Amniotic stem cell (primary cell): ENCODE data around the gene CTRB2.
"Not testable (repeated sequence)": the region's sequence is repeated elsewhere in the genome, so short reads cannot be mapped to it uniquely, and the experiment has no call there.

ENCODE experiments used
- DNase-seq: peaks from one replicate; lab custom pipeline; 2025; lab: John Stamatoyannopoulos, UW

CTRB2 gene

DNA sequence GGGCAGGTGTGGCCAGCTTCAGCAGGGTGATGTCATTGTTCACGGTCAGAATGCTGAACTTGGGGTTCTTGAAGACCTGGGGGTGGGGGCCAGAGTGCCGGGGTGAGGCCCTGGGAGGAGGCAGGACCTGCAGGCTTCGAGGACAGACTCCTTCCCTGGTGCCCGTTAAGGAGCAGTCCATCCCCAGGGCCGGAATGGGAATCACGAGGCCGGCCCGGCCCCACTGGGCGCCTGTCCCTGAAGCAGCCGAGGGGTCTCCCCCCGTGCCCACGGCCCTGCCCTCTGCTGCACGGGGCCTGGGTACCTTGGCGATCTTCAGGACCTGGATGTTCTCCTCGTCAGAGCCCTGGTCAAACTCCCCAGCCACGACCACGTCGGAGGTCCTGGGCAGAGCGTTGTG lies 1.5 kb downstream of the CTRB2 start:
- not testable (repeated sequence) for DNase-seq

DNA sequence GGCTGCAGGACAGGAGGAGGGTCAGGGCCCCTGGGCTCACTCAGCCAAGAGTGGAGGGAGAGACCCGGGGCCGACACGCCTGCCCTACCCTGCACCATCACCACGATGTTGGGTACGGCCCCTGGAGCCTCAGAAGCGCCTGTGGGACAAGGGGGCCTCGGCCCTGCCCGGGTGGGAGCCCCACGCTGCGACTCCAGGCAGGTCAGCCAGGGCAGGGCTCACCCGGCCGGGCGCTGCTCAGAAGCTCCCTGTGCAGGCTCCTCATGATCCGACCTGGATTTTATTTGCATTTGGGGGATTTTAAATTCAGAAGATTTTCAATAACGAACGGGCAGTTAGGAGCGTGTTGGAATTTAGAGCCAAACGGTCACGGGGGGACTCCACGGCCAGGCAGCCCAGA lies 2.1 kb downstream of the CTRB2 start:
- DNase-seq = not testable (repeated sequence)

GRCh38 chr16:75204410-75204758 lies 2.6 kb downstream of the CTRB2 start:
- no peak for DNase-seq

GRCh38 chr16:75203667-75204409 lies 3.1 kb downstream of the CTRB2 start:
- DNase-seq = no peak

GRCh38 chr16:75203096-75203495 lies 3.9 kb downstream of the CTRB2 start:
- no peak for DNase-seq

GRCh38 chr16:75202069-75202590 lies 4.8 kb downstream of the CTRB2 start:
- no peak for DNase-seq

DNA sequence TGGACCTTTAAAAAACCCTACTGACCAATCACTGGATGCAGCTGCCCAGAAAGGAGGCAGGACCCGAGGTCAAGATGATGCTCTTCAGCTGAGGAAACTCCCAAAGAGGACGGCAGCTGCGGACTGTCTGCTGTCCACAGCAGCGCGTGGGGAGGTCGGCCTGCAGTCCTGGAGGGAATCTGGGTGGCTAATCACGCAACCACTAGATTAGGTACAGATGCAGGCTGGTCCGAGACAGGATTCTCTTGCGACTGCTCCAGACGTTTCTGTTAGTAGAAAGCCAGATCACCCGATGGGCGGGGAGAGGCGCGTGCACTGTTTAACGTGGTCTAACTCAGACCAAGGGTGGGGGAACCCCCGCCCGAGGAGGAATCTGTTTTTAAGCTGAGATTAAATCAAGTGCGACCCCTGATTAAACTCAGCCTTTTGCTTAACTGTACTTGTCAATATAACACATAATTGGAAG lies 8.8 kb downstream of the CTRB2 start:
- DNase-seq = no peak

DNA sequence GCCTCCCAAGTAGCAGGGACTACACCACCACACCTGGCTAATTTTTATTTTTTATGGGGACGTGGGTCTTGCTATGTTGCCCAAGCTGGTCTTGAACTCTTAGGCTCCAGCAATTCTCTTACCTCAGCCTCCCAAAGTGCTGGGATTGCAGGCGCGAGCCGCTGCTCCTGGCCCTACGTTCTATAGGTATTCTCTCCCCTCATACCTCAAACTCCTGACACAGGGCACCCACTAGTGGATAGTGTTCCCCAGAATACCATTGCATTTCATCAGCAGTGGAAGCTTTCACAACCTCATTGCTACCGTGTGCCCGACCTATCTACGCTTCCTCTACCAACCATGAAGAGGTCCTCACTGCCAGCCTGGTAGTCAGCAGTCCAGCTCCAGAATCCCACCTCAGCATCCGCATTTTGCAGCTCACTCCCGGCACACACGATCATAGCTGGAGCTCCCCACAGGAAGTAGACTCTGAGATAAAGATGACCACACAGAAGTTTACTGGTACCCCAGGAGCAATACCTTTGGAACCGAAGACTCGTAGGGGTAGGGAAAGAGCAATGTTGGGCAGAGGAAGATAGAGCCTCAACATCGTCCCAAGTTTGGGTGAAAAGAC lies 9.3 kb downstream of the CTRB2 start:
- DNase-seq = no peak

DNA sequence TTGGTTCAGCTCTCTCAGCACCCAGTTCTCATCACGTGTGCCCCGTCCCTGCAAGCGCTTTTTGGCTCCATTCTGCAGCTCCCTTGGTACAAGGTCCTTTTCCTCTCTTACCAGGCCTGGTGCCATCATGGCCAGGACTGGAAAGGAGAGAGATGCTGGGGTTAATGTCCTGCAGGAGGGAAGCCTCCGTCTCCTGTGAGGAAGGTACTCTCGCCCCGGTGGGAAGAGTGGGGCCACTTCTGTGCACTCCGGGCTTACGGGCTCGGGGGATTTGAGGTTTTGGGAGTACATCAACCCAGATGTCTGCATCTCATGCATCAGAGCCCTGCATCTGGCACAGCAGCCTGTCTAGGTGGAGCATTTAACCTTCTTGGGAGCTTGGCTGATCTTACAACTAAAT lies 10.1 kb downstream of the CTRB2 start:
- no peak for DNase-seq

DNA sequence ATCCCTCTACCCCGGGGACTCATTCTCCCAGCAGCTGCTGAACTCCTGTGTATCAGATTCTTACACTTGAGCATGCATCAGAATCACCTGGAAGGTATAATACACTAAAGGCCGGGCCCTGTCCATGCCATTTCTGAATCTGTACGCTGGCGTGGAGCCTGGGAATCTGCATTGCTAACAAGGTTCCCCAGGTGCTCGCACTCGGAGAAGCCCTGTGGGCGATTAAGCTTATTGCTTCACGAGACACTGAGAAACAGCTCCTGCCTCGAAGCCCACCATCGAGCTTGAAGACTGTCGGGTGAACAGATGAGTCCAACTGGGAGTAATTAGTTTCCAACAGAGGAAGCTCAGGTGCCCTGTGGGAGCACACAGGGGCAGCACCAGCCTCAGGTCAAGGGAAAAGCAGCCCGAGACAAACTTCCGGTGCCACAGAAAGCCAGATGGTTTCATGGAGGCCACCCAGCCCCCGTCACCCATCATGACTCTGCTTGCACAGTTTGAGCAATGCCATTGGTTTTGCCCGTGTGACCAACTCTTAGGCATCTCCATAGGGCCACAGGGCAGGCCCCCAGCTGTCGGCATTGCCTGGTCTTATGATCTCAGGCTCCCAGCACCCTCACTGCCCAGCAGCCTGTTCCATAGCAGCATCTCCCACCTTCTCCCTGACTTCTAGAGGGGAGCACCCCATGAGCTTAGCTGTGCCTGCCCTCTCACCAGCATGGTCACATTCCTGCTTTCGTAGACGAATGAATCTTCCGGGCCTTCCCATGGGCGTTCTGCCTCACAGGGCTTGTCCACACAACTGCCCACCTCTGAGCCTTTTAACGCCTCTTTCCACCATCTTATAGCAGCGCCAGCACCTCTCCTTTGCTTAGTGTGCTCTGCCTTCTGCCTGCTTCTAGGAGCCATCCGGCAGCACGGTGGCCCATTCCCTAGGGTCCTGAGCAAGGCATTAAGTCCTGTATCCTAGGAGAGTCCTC lies 10.9 kb downstream of the CTRB2 start:
- no peak for DNase-seq

DNA sequence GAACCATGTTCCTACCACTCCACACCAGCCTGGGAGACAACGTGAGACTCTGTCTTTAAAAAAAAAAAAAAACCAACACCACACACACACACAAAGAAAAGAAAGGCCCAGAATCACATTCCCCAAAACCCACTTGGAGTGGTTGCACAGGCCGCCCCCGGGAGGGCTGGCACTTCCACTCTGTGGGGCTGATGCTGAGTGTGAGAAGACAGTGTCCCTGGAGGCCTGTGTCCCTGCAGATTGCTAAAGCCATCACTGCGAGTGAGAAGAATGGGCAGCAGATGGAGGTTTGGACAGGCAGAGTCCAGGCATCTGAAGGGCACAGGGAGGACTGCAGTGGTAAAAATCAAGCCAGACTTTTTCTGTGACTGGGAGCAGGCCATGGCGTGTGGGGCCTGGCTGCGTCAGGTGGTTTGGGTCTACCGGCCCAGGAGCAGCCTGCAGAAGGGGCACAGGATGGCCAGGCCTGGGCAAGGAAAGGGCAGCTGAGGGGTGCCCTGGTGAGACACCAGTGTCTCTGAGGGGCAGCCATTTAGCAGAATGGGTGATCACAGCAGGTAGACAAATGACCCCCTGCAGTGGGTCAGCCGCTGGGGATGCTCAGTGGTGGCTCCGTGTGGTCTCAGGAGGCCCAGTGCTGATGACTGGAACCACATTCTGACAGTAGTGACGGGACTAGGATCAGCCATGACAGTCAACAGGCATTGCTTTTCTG lies 13.1 kb downstream of the CTRB2 start:
- no peak for DNase-seq

GRCh38 chr16:75193265-75193650 lies 13.7 kb downstream of the CTRB2 start:
- DNase-seq = no peak

- no peak for DNase-seq
Observed at GRCh38 chr16:75192606-75193264, 14.2 kb downstream of the CTRB2 start.

DNA sequence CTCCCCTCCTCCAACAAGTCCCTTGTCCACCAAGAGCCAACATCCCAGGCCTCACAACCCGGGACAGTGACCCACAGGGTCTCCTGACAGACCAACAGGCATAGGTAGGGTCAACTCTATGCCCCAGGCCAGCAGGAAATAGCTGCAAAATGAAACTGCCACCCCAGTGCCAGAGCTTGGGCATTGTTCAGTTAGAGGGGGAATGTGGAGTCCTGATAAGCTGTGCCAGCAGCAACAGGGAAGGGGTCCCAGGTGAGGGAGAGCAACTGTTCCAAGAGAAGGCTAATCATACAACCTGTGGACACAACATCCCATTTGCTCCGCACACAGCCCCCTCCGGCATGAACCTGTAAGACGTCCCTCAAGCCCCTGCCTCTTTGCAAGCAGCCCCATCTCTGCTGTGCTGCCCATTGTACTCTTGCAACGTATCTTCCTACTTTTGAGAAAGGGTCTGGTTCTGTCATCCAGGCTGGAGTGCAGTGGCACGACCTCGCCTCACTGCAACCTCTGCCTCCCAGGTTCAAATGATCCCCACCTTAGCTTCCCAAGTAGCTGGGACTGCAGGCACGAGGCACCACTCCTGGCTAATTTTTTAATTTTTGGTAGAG lies 17.2 kb downstream of the CTRB2 start:
- no peak for DNase-seq

DNA sequence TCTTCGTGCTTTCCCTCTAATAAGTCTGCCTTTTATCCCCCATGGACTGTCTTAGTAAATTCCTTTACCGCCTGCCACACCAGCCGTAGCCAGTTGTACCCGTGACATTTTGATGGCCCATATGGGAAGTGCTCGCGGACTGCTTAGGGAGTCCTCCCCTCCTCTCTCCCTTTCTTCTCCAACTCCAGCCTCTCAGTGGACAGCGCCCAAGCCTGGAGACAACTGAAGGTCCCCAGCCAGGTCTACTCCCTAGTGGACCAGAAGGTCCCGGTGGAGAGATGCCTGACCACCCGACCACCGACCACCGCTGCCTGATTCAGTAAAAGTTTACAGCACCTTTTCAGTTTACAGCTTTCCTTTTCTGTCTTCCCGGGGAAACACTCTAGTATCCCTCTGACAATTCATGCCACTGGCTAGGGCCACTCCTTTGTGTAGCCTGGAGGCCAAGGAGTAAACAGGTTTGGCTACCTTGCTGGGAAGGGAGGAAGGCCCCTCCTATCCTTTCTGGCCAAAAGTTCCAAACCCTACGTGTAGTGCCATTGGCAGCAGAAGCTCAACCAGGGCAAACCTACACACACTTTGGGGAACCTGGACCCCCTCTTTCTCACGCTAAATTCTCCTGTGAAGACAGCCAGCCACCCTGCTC lies 18.0 kb downstream of the CTRB2 start:
- no peak for DNase-seq

DNA sequence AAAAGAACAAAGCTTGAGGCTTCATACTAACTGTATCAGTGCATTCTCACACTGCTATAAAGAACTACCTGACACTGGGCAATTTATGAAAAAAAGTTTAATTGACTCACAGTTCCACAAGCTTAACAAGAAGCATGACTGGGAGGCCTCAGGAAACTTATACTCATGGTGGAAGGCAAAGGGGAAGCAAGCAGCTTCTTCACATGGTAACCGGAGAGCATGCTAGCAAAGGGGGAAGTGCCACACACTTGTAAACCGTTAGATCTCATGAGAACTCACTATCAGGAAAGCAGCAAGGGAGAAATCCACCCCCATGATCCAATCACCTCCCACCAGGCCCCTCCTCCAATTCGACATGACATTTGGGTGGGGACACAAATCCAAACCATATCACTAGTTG lies 25.3 kb downstream of the CTRB2 start:
- no peak for DNase-seq

DNA sequence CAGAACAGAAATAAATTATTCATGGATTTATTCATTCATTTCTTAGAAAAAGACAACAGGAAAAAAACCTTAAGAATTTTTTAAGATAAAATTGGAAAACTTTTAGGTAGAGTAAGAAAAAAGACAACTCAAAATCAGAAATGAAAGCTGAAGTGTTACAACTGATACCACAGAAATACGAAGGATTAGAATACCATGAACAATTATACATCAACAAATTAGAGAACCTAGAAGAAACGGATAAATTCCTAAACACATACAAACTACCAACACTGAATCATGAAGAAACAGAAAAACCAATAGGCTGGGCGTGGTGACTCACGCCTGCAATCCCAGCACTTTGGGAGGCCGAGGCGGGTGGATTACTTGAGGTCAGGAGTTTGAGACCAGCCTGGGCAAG lies 27.8 kb downstream of the CTRB2 start:
- no peak for DNase-seq

DNA sequence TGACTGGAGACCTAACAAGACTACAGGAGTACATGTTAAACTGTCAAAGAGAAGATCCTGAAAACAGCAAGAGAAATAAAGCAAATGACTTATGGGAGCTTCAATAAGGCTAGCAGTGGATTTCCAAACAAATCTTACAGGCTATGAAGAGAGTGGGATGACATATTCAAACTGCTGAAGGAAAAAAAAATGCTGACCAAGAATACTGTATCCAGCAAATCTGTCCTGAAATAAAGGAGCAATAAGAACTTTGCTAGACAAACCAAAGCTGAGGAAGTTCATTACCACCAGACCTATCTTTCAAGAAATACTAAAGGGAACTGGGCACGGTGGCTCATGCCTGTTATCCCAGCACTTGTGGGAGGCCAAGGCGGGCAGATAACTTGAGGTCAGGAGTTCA lies 30.0 kb downstream of the CTRB2 start:
- DNase-seq = no peak

GRCh38 chr16:75175074-75175473 lies 31.9 kb downstream of the CTRB2 start:
- DNase-seq = no peak

- DNase-seq = no peak
Observed at GRCh38 chr16:75172578-75172977, 34.4 kb downstream of the CTRB2 start.
